HG03378 (cell line): ENCODE results near the gene ZNF214.

Experiments
- ATAC-seq: cut with Tn5 transposase; IDR thresholded peaks from one replicate; pipeline ENCODE4 v1.9.1; 2021; ENCODE audit warnings: mild to moderate bottlenecking, moderate library complexity; ENCODE audit not compliant: unreplicated experiment

The ZNF214 gene

DNA sequence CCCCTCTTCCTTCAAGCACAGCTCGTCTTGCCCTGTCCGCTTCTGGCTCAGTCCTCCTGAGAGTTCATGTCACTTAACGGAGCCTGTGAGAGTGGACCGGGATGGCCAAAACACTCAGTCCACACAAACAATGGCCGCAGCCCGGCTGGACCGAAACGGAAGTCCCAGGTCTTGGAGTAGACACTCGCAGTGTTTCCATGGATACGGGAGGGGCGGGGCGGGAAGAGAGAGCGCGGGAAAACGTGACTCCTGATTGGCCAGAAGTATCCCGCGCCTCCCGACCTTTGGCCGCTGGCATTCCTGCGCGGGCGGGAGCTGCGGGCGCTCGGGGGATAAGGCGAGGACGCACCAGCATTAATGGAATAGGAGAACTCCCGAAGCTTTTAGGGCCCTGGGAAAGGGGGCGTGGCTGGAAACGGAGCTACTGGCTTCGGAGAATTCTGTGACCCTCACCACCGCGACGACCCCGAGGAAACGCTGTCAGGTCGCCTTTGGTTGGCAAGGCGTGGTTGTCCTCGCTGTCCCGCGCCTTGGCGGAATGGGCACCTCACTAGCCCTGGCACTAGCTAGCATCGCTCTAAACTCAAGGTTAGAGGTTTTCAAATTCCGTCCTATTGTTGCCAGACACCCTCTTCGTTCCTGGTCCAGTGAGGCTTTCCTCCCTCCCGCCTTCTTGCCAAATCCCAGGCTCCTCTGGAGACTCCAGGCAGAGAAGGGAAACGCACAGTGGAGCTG lies at the start of gene ZNF214, which contains the start of gene NLRP14:
TSS of gene ZNF214 (minus strand) at position 164 of the 735 bp plus-strand sequence. CDS start 17,511 bp downstream, outside the sequence.
TSS of gene NLRP14 (plus strand) at position 297 of the 735 bp plus-strand sequence. CDS start 18,108 bp downstream, outside the sequence.
- no peak for ATAC-seq

DNA sequence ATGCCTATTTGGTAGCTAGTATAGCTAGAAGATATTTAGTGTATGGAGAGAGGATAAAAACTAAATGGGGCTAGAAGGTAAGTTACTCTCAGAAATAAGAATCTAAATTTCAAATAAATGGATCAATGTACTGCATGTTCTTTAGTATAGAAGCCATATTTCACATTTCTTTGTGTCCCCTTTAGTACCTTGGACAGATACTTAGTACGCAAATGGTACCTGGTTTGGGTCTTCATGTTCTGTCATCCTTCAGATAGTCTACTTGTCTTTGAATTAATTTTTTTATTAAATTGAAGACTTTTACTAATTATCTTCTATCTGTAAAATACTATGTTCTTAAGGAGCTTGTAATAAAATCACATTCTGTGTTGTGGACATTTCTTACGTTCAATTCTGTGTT lies 42.4 kb upstream of the ZNF214 start:
- ATAC-seq = no peak

DNA sequence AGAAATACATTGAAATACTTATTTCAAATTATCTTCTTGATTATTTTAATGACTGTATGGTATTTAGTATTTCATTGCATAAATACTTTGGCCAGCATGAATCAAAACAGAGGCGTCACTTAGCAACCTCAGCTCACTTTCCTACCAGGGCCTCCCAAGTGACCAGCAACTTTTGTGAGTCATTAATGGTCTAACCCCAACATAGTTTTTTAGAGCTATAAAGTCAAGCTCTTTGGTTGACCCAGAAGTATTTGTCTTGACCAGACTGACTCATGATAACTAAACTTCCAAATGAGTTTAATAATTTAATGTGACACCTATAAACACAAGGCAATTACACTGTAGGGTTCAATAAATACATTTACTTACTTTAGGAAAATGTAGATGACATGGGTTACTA lies 40.7 kb upstream of the ZNF214 start:
- ATAC-seq = no peak

DNA sequence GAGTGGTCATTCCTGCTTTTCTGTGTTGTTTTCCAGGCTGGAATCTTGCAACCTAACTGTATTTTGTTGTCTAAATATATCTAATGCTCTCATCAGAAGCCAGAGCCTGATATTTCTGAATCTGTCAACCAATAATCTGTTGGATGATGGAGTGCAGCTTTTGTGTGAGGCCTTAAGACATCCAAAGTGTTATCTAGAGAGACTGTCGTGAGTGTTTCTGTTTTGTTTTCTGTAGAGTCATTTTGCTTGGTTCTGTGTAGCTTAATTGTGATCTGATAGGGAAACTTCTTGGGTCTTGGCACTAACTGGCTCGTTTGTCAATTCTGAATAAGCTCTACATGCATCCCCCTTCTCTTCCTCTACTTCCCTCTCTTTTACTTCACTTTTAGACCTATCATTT lies 37.5 kb upstream of the ZNF214 start:
- no peak for ATAC-seq

DNA sequence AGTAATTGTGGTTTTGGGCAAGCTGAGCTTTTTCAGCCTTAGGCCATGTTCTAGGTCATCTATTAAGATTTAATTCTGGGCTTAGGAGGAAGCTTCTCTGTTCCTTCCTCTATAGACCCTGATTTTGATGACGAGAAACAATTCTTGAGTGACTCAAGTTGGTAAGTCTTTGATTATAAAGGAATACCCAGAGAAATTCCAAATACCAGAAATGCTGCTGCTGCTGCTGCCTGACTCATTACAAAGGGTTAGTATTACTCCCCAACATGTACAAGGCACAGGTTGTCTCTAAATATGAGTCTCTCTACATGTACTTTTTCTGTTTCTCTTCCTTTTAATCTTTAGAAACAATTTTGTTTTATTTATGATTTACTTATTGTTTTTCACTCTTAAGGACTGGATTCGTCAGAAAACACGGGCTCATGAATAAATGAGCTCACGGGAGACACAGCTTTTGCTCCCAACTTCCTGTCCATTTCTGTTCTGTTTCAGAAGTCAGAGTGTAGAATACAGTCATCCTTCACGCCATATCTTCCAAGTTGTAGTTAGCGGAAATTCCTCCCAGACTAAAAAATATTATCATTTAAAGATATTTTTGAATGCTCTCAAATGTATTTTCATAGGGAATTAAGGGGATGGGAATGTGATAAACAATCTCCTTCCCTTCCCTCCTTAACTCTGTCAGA lies 36.8 kb upstream of the ZNF214 start:
- ATAC-seq = no peak

DNA sequence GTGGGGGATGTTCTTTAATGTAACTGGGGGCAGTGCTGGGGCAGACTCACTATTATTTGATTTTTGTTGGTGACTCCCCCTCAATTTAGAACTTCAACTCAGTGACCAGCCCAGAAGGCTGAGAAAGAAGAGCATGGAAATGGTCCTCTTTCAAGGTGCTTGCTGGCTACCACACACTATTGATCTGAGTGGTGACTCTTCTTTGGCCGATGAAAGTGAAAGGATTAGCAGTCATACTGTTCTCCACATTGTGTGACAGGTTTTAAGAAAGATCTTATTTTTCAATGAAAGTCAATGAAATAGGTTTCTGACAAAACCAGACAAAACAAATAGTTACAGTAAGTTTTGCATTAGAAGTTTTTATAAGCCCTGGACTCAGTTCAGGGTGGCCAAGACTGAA lies 30.0 kb upstream of the ZNF214 start:
- ATAC-seq = no peak

DNA sequence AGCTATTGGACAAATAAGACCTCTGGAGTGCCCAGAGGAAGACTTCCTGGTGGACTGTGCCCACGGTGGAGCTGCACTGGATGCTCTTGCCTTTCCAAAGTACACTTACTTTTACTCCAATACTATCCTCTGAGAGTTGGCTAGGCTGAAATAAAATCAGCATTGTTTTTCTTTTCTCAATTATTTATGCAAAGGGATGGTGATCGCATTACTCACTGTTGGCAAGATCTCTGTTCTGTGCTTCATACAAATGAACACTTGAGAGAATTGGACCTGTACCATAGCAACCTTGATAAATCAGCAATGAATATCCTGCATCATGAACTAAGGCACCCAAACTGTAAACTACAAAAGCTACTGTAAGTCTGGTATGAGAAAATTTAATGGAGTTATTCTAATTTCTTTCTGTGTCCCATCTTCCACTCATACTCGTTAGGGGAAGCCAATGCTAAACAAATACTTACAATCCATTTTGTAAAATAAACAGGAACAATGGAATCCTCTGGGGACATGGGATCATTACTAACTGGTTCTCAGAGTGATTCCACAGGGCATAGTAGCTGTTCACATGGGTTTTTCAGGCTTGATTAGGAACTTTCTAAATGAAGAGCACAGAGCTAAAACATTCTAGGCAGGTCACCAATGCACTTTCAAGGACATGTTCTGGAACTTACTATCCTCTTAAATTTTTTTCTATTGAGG lies 26.5 kb upstream of the ZNF214 start:
- no peak for ATAC-seq

DNA sequence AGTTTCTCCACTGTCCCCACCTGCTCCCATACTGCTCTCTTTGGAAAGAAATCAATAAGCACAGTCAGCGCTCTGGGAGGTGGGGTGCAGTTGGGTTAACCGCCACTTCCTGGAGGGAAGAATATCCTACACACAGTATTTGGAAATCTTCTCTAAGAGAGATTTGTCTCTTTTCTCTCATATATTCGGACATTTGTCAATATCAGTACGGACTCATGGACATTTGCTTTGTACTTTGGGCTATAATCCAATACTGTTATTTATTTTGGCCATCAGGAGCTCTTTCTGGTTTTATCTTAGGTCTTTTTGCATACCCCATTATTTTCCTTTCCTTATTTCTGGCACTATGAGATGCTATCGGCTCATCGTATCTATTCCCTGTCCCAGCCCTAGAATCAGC lies 13.9 kb upstream of the ZNF214 start:
- no peak for ATAC-seq

DNA sequence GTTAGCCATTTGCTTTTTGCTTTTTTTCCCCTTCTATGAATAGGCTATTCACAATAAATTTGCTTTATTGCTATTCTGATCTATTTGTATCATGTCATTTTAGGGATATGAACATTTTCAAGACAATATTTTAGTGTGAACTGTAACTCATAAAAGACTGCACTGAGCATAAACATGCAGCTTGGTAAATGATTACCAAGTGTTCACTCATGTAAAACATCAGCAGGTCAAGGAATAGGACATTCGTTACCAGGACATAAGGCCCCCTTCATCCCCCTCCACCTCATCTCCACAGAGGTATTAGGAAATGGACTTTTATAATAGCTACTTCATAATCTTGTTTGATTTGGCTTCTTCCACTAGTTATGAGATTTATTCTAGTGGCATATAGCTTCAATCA lies 12.5 kb upstream of the ZNF214 start:
- no peak for ATAC-seq

DNA sequence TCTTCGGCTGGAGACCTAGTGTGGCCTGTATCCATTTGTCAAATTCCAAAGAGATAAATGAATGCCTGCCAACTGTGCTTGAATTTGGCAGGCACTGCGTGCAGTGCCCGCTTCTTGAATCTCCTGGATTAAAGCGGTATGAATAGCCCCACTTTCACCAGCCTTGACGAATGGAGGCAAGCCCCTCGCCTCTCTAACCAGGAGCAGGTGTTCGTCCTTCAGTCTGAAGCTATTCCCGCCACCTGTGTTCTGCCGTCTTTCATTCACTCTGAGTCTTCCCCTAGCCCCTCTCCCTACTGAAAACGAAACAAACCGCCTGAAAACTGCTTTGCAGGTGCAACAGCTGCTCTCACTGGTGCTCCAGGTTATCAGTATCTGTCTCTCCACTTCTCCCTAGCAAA lies 11.3 kb upstream of the ZNF214 start:
- ATAC-seq = no peak

DNA sequence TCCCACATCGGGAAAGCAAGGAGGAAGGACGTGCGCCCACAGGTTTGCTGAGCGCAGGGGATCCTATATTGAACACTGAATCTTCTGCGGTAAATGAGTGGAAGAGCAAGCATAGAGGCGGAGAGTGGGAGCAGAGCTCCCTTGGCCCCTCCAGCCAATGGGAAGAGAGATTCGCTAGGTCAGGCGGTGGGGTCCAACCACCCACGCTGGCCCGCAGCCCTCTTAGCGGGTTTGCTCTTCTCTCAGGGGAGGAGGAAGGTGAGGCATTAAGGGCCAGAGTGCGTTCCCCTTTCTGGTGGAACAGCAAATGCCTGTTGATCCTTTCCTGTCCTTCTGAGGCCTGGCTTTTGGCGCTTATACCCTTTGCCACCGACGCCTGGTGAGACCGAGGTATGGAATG lies 10.7 kb upstream of the ZNF214 start:
- ATAC-seq = no peak

DNA sequence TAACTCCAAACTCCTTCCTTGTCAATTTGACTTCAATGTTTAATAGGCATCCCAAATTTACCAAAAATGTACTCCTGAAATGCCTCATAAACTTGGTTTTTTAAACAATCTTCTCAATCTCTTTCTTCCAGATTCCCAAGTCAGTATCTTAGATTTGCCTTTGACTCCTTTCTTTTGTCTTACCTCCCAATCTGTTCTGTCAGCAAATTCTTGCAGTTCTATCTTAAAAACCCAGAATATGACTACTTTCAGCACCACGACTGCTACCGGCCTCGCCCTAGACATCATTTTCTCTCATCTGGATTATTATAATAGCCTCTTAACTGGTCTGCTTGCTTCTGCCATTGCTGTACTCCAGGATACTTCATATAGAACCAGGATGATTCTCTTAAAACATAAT lies 8.0 kb upstream of the ZNF214 start:
- ATAC-seq = no peak

DNA sequence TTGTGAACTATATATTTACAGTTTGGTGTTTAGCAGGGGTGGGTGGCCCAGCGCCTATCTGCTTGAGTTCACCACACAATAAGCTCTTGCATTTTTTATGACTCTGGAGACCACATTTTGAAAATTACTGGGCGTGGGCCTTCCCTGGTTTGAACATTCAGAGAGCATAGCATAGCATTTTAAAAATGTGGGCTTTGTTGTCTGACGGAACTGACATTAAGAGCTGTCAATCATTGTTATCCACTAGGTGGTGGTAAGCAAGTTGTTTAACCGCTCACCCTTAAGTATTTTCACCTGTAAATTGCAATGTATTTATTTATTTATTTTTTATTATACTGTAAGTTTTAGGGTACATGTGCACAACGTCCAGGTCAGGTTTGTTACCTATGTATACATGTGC lies 1.2 kb upstream of the ZNF214 start:
- ATAC-seq = no peak

DNA sequence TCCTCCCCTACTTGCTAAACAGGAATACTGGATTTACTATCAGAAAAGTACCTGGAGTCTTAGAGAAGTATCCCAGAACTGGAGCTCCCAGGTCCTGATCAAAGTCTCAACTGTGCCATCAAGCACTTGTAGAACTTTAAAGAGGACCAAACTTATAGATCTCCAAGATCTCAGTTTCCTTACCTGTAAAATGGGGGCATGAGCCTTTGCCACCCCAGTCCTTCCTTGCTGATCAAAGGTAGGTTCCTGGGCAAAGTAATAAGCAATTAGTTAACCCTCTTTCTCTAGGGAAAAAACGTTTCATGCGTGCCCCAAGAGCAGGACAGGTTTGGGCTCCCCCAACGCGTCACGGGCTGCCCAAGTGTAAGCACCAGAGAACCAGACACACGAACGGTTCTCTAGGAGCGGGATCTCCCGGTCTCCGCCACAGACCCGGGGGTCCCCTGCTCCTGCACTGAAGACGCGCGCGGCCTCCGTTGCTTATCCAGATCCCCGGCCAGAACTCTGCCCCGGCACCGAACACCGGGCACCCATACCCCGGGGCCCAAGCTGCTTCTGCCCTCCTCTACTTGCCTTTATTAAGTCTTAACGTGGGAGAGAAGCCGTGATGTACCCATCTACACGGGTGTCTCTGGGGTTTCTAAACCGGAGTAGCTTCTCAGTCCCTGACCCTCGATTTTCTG lies 505 bp downstream of the ZNF214 start:
- ATAC-seq = no peak

DNA sequence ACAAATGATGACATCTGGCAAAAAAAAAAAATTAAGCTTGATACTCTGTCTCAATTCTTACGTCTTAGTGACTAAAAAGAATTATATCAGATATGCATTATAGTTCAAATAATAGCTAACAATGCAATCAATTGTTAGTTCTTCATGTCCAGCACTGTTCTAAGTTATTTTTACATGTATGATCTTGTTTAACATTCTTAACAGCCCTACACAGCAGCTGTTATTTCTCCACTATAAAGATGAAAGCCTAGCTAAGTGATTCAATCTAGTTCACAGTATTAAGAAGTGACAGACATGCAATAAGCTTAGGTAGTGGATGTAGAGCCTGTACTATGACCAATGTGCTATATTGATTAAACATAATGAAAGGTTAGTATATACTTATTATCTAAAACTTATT lies 4.1 kb downstream of the ZNF214 start:
- no peak for ATAC-seq

DNA sequence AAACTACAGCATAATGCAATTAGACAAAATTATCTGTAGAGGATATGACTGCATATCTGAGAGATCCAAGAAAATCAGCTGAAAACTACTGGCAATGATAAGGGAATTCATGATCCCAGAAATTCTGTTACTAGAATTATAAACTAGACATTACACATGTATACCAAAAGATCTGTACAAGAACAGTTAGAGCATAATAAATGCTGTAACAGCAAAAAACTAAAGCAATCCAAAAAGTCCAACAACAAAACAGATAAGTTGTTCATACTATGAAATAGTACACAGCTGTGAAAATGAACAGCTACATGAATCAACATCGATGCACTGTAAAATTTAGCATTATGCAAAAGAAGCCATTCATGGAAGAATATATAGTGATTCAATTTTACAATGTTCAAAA lies 6.0 kb downstream of the ZNF214 start:
- ATAC-seq = no peak

DNA sequence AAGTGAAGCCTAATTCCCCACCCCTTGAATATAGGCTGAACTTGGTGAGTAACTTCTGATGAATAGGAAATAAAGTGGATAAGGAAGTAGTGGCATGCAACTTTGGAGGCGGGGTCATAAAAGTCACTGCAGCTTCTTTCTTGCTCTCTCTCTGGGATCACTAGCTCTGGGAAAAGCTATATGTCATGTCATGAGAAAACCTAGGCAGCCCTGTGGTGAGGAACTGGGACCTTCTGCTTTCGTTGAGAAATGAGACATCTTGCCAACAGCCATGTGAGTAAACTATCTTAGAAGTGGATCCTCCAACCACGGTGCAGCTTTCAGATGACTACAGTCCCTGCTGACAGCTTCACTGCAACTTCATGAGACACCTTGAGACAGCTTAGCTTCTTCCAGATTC lies 15.7 kb downstream of the ZNF214 start:
- ATAC-seq = no peak

DNA sequence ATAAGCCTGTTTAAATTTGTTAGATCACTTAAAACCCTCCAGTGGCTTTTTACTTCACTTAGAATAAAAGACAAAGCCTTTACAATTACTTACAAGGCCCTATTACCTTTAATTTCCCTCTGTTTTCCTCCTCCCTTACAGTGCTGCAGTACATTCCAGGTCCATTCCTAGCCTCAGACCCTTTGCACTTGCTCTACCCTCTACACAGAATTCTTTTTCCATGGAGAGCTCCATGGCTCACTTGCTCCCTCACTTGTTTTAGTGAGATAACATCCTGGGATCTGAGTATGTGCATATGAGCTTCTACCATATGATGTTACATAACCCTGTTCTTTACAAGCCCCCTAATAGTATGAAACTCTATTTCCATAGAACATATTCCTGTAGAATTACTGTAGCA lies 24.4 kb downstream of the ZNF214 start:
- no peak for ATAC-seq

DNA sequence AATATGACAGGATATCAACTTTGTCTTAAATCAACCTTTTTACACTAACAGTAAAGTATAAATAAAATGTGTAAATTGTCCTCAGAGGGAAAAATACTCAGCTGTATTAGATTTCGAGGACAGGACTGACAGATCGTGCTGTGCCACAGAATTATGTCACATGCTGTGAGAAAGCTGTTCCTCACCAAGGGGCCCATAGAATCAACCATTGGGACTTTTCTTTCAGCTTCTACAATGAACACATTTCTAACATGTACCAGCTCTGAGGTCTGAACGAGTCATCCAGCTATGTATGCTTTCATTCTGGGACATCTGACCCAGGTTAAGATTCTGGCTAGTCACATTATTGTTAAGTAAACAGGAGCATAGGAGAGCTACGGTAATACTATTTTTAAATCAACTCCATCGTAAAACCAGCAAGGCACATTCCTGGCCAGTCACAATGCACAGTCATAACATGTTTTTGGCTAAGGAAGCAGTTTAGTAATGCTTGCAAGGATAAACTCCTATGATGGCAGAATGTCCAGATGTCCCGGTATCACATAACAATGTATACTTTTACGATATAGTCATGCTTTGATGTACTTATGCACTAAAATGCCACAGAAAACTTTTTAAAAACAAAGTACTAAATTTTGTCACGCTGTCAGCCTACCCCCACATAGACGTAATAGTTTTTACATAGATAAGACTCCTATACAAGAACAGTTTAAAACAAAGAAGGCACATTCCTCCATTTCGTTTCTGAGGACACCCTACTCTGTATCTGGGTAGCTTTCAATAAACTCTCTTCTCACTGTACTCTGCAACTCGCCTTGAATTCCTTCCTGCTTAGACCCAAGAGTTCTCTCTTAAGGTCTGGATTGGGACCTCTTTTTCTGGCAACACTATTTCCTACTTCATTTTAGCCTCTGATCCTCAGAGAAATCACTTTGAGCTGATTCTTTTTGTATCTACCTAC lies 27.4 kb downstream of the ZNF214 start:
- no peak for ATAC-seq

DNA sequence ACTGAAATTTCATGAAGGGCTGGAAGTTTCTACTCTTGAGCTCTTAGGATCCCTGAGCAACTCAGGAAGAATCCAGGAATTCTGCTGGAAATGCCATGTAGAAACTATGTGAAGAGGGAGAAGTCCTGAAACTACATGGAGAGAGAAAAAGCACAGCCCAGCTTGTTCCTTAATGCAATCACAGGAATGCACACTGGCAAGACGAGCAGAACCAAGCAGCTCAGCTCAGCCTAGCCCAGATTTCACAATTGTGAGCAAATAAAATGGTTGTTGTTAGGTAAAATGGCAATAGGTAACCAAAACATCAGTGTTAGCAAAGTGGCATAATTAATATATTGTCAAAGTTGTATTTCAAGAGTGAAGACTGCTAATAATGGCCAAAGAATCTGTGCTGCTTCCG lies 28.1 kb downstream of the ZNF214 start:
- no peak for ATAC-seq
